GM04504 (cell line): ENCODE results near the gene CABCOCO1.

Experiments used
- DNase-seq: peaks from one replicate; pipeline ENCODE4 v3.0.0-alpha.2; 2012; ENCODE audit warnings: low read depth

CABCOCO1 gene

DNA sequence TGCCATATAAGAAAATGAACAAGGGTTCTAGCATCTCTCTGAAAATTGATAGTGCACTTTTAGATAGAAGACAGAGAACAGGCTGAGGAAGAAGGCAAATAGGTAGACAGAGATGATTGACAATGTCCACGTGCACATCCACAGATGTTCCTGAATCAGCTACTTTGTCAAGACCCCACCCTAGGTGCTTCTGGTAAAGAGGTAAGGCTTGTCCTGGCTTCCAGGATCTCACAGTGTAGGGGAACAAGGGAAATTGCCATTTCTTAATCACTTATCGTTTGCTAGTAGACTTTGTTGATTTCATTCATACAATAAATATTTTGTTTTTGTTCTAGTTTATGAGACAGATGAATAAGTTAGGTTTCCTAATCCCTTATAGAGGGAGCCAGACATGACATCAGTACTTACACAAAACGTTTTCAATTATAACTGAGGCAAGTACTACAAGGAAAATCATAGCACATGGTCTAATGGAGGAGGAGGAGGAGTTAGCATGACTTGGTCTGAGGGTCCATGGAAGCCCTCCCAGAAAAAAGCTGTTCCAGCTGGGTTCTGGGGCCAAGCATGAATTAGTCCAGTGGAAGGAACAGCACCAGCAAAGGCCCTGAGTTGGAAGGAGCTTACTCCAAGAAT lies 122.9 kb downstream of the CABCOCO1 start:
- no peak for DNase-seq

DNA sequence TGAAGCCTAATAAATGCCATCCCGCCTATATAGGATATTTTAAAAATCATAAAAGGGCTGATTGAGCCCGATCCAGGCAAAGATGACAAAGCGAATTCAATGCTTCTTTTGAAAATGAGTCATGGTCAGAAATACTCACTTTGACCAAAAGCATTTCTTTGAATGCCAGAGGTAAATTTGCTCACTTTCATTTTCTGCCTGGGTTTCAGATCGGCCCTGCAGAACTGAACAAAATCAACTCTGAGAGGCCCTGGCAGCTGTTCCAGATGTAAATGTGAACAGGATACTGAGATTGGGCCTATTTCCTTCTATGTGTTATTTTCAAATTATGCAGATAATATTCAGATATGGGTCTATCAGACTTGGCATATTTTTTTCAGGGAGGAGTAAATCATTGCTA lies 124.0 kb downstream of the CABCOCO1 start:
- DNase-seq = peak; percentile 39

DNA sequence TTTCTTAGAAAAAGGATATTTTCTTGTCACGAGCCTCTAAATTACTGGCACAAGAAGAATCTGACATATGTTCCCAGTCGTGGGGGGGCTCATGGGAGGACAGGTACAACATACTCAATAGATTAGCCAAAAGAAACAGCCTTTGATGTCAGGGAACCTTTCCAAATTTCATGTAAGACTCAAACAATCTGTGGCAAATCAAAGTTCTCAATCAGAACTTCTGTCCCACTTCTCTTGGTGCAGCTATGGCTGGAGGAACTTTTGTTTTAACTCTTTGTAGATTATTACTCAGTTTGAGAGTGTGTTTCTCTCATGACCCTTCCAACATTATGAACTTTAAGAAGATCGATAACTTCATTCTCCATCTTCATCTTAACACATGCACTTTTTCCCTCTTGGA lies 124.4 kb downstream of the CABCOCO1 start:
- DNase-seq = no peak

DNA sequence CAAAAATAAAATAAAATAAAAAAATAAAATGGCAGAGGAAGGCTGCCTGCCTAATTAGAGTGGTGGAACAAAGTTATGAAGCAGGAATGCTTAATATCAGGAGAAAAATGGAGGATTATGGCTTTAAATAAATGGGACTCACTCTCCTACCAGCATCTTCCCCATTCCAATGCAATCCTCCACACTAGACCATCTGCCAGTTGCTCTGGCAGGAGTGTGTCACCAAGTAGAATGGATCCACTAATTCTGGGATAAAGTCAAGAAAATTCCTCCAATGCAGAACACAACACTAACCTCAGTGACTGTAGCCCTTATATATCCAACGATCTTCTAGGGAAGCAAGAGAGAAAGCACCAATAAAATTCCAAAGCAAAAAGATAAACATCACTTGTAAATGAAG lies 126.3 kb downstream of the CABCOCO1 start:
- no peak for DNase-seq

DNA sequence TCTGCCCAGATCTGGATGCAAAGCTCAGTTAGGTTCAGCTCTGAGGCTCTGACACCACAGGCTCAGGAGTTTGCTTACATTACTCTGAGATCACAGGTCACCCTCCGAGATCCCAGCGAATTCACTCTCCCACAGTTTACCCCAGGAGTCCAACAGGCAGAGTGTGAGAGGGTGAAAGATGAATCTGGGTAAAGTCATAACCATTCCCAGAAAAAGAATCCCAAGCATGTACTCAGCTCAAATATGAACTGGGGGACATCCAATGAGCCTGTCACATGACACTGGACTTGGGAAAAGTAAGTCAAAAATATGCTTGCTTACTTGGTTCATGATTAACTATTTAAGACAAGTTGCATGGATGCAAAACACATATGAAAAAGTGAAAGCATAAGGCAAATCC lies 128.5 kb downstream of the CABCOCO1 start:
- peak; percentile 48 for DNase-seq

DNA sequence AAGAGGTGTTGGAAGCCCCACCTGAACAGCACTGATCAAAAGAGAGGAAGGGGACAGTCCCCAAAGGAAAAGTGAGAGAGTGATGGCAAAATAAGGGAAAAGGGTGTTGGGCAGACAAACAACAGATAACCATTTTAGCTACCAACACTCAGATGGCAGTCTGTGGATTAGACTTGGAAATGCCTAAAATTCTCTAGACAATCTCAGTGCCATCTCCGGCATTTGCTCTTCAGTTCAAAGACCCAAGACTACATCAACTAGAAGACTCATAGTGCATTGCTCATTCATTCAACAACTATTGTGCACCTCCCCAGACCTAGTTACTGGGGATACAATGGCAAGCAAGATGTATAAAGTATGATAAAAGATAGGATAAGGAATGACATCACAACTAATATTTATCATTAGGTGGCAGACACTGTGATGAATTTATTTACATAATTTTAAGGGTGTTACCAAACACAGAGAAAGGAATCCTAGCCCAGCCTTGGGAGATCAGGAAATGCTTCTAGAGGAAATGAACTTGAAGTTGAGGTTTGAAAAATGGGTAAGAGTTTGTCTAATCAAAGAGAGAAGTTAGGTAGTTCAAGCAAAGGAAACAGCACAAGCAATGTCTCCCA lies 129.5 kb downstream of the CABCOCO1 start:
- DNase-seq = no peak

DNA sequence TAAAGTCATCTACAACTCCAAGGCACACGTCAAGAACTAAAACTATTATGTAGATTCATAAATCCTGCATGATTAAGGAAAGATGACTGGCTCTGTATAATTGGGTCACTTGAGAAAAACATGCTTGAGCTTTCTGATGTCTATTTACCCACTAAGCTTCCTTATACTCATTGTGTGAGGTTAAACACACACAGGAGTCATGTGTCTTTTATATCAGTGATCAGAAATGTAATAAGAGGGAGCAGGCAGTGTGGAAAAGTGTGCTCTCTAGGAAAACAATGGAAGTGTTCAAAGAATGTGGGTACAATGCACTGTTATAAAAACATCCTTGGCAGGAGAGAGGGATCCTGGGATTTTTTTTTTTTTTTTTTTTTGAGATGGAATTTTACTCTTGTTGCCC lies 130.2 kb downstream of the CABCOCO1 start:
- DNase-seq = no peak

DNA sequence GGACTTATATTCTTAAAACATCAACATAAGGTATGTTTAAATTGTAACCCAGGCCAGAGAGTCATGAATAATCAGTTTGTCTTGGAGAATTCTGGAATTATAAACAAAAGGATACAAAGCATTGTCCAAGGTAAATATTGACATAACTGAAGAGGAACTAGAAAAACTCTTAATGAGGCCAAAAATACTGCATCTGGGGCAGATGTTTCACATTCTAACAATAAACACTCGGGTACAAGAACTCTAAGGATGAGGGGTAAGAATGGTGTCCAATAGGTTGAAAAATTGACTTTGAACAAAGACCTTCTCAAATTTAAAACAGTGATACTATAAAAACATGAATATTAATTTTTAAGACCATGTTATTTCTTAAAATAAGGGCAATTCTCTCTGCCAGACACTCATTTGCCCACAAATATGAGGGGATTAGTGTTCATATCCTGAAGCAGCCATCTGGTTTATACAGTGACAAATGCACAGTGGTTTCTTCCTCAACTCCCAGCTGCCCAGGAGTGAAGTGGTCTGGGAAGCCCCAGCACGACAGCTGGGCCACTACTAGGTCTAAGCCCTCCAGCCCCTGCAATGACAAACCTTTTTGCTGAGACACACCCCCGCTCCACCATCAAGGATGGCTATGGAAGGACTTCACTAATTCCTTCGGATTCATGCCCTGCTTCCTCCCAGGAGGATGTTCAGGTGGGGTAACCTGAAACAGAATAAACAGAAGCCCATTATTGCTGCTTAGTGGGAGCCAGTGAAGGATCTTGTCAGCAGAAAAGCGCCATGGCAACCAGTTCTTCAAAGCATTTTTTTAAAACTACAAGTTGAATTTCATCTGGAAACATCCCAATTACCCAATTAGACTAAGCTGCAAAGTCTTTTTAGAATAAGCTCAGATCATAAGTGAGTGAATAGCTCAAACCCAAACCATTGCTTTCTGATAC lies 131.3 kb downstream of the CABCOCO1 start:
- DNase-seq = no peak

DNA sequence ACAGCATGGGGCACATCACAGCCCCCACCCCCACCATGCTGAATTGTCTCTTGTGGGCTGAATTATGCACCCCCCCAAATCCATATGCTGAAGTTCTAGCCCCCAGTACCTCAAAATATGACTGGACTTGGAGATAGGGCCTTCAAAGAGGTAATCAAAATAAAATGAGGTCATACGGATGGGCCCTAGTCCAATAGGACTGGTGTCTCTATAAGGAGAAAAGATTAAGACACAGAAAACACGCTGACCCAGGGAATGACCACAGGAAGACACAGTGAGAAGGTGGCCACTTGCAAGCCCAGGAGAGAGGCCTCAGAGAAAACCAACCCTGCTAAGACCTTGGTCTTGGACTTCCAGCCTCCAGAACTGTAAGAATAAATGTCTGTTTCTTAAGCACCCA lies 132.4 kb downstream of the CABCOCO1 start:
- DNase-seq = no peak

DNA sequence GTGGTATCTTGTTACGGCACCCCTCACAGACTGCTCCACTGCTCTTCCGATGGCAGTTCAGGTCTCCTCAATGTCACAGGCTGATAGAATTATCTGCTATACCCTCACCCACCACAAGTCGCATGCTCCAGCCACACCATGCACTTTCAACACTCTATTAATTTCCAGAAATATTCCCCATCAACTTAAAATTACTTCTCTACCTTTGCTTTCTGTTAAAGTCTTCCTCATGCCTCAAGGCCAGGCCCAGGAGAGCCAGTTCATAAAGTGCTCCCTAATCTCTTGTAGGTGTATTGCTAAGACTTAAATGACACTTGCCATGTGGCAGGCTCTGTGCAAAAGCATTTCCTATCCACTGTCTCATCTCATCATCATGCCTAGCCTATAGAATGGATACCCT lies 132.8 kb downstream of the CABCOCO1 start:
- no peak for DNase-seq

DNA sequence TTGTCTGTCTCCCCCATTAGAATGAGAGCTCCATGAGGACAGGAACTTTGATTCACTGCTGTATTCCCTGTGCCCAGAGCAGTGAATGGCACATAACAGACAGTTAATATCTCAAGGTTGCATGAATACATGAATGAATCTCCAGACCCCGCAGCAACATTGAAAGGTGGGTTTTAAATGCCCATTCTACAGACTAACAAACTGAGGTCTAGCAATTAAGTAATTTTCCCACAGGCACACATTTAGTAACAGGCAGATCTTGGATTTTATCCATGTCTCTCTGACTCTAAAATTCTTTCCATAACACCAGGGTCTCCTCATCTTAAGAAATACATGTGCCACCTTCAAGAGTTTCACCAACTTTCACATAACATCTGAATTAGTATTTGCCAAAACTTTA lies 134.1 kb downstream of the CABCOCO1 start:
- no peak for DNase-seq

DNA sequence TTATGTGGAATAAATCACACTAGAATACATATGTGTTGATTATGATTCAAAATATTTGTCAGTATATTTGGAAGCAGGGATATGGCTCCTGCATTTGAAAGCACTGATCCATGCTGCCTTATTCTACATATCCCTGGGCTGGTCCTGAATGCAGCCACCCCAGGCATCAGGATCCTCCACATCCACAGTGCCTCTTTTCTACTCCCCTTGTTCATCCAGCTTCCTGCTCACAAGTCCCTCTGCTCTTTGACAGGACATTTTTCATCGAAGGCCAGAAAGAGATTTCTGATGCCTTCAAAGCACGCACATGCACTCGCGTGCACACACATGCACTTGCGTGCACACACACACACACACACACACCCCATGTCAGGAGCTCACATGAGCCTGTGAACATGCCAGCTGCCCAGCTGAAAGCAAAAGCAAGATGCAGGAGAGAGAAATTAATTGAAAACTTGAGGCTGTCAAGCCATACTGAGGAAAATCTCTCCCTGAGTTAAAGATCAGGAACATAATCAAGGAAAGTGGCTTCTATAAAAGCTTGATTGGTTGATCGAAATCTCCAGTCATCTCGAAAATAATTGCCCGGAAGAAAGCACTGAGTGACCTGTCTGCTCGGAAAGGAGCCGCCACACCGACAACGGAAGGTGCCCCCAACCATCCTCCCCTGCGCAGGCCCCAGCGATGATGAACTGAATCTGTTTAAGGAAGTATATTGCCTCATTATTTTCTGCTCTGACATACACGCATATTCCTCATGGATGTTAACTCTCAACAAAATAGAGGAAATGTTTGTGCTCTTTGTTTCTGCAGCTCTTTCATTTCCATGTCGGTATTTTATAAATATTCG lies 134.8 kb downstream of the CABCOCO1 start:
- DNase-seq = no peak

DNA sequence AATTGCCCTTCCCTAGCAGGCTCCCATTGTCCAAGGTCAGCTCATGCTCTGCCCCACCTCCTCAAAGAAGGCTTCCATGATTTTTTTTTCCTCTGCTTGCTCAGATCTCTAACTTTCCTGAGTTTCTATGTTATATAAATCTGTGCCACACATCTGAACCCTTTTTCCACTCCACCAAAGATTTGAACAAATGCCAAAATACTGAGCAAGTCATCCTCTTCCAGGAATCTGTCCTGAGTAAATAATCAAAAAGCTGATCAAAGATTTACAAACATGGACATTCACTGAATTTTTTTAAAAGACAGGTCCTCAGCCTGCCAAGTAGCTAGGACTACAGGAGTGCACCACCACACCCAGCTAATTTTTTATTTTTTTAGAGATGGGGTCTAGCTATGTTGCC lies 136.0 kb downstream of the CABCOCO1 start:
- DNase-seq = no peak

DNA sequence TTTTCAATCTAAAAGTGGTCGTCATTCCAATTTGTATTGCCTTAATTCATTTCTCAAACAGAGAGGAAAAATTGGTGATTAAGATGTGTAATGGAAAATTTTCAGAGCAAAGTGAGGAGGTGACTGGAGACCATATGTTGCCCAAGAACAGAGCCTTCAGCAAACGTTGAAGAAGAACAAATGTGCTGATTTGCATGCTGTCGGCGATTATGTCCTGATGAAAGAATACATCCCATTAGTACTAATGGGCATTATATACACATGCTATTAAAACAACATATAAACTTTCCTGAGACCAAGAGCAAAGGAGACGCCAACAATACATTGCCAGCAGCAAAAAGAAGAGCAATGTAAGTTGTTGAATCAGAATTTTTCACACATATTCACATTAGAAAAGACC lies 138.8 kb downstream of the CABCOCO1 start:
- no peak for DNase-seq

DNA sequence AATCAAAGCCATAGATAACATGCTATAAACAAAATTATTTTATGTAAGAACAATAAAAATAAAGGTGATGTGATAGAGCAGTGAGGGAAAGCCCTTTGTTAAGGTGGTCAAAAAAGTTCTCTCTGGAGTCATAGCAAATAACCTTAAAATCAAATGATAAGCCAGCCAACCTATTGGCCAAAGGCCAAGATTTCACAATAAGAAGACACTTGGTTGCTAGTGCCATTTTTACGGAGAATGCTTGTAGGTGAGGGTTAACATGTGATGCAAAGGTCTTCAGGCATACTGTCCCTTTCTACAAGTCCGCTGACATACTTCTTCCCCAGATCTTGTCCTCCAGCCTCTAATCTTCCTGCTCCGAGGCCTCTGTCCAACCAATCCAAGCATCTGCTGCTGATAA lies 140.5 kb downstream of the CABCOCO1 start:
- no peak for DNase-seq

DNA sequence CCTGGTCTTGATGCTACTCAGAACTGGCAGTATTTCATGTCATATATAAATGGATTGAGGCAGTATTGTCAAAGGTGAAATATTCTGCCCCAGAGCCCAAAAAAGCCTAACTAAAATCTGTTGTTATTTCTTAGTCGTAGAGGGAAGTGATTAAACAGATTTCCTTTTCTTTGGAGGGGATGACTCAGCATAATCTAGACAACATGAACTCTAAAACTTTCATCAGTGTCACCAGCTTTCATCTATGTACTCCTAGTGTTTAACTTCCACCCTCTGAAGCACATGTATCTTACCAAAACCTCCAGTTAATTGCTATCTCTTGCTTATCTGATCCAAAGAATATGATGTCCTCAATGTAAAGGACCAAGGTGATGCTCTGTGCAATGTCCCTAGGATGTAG lies 141.7 kb downstream of the CABCOCO1 start:
- DNase-seq = no peak

DNA sequence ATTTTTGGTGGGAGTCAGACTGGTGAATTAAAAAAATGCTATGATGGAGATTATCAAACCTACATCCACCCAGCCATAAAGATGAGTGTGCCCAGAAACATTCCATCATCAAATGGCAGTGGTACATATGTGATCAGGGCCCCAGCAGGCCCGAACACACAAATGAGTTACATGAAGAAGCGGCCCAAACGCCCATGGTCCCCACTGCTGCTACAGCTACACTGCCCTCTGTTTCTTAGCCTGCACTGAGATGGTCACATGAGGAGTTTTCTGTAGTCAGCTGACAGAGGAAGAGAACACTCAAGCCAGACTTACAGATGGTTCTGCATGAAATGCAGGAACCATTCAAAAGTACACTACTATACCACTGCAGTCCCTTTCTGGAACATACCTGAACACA lies 142.4 kb downstream of the CABCOCO1 start:
- no peak for DNase-seq

DNA sequence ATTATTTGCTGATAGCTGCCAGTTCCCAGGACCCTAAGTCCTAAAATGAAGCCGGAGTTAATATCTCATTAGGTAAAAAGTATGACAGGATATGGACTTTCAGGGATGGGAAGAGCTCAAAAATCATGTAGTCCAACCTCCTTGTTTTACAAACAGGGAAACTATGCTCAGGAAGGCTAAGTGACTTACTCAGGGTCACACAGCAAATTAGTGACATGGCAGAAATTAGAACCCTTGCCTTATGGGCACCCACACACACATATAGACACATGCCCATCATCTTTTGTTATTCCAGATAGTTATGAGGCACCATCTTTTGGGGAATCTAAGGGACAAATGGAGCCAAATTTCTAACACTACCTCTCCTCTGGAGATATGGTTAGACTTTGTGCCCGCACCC lies 147.5 kb downstream of the CABCOCO1 start:
- DNase-seq = no peak

DNA sequence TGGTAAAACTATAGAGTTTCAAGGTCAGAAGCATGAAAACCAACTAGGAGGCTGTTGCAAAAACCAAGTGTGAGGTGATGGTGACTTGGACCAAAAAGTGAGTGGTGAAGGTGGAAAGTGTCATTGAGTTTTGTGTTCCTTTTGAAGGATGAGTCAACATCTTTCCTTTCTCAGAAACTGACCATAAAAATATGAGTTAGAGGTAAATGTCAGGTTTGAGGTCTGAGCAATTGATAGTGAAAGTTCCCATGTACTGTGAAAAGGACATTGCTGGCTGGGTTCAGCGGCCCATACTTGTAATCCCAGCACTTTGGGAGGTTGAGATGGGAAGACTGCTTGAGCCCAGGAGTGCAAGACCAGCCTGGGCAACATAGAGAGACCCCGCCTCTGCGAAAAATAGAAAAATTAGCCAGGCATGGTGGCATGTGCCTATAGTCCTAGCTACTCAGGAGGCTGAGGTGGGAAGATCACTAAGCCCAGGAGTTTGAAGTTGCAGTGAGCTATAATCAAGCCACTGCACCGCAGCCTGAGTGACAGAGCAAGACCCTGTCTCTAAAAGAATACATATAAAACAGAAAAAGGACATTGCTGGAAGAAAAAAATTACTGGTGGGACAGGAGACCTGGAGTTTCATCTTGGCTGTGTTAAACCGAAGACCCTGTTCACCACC lies 149.5 kb downstream of the CABCOCO1 start:
- DNase-seq = no peak

DNA sequence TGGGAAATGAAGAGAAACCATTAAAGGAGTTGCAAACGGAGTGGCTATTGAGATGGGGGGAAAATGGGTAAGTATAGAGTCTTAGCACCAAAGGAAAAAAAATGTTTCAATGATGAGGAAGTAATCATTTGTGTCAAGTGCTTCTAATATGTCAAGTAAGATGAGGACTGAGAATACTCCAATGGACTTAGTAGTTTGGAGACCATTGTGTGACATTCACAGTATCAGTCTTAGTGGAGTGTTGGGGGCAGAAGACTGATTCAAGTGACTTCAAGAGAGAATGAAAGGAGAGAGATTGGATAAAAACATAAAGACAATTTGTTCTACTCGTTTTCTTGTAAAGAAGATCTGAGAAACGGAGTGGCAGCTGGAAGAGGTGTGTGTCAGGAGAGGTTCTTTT lies 150.2 kb downstream of the CABCOCO1 start:
- DNase-seq = no peak

DNA sequence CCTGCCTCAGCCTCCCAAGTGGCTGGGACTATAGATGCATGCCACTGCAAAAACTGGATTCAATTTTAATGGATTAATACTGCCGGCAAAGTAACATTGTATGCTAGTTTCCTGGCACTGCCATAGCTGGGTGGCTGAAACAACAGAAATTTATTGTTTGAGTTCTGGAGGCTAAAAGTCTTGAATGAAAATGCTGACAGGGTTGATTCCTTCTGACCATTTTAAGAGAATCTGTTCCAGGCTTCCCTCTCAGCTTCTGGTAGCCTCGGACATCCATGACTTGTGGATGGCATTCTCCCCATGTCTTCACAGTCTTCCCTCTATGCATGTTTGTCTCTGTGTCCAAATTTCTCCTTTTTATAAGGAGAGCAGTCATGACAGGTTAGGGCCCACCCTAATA lies 151.4 kb downstream of the CABCOCO1 start:
- DNase-seq = no peak

DNA sequence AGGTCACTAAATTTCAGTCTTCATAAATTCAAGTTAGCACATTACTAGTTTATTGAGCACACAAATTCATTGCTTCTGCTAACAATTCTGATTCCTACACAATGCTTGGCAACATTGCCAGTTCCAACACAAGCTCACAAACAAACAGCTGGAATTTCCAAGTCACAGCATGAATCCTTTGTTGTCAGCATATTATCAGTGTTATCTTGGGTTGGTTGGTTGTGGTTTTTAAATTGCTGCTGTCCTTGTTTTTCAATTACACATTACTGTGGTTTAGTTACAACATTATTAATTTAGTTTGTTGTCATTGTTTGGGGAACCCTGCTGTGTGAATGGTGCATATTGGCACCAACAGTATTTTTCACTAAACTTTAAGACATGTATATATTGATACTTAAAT lies 152.8 kb downstream of the CABCOCO1 start:
- DNase-seq = no peak
